HCT116 (cell line): ENCODE measurements around the gene HIBADH. TPM values are rescaled to one million over a fixed set of nuclear protein-coding genes. Genes with fewer than 3 reads are reported as not detected.

ENCODE experiments used
- ATAC-seq: fragments of 200-7000 bp; cut with Tn5 transposase; 2 replicates; pipeline ENCODE4 v1.9.1; 2020; ENCODE audit warnings: mild to moderate bottlenecking, moderate library complexity
- BruUV-seq: library from RNA; stranded (reverse); fragments of 400-500 nt; replicated peaks from 2 replicates; lab custom pipeline; 2021; lab: Mats Ljungman, UMichigan
- CTCF ChIA-PET: fragments of 300-600 bp; sonication (Branson Sonifier 250); formaldehyde crosslinking; loops from one replicate; lab custom pipeline; 2021; ENCODE audit warnings: antibody characterized with exemption; lab: Charles Lee
- POLR2A ChIA-PET: fragments of 300-600, 350-600 bp; sonication (Branson Sonifier 250); formaldehyde crosslinking; loops from one replicate; lab custom pipeline; 2021; ENCODE audit warnings: antibody characterized with exemption; lab: Charles Lee
- RAD21 ChIA-PET, 2 experiments: fragments of 300-600 bp; sonication (Branson Sonifier 250); formaldehyde crosslinking; loops; one replicate each; lab custom pipeline; 2023; ENCODE audit warnings: low total read pairs in 2 of 2; ENCODE audit not compliant: uncharacterized antibody in 2 of 2, unreplicated experiment in 2 of 2, low non-redundant PET in 1 of 2; lab: Charles Lee
- DNase-seq: peaks from one replicate; pipeline ENCODE4 v3.0.0-alpha.2; 2010; ENCODE audit warnings: low read depth, low spot score
- H2AFZ ChIP-seq: fragments of 200-600 bp; shearing (Covaris generic), sonication (generic); 2 replicates; pipeline ENCODE4 v1.6.1; 2017; ENCODE audit warnings: low read depth, mixed run types, mixed read lengths, antibody characterized with exemption, low read length; ENCODE audit not compliant: poor library complexity, severe bottlenecking
- H3K27ac ChIP-seq: 2 replicates; pipeline ENCODE4 v1.5.1; 2012; ENCODE audit warnings: low read depth, low read length
- H3K27me3 ChIP-seq: fragments of 200-600 bp; sonication (generic); 2 replicates; pipeline ENCODE4 v1.6.1; 2016; ENCODE audit warnings: mixed run types, low read length, mixed read lengths; ENCODE audit not compliant: insufficient read depth
- H3K36me3 ChIP-seq, 2 experiments: fragments of 200-500 bp in 1 of 2; fragments of 200-600 bp in 1 of 2; sonication (Bioruptor generic) in 1 of 2; sonication (generic) in 1 of 2; 2 replicates each; pipeline versions ENCODE4 v1.5.1 to v1.6.1; 2014 to 2016; ENCODE audit warnings: low read length in 2 of 2, inconsistent platforms in 1 of 2, mixed read lengths in 1 of 2, mixed run types in 1 of 2; ENCODE audit not compliant: insufficient read depth in 2 of 2, control insufficient read depth in 1 of 2
- H3K4me1 ChIP-seq, 2 experiments: fragments of 200-600 bp in 1 of 2; sonication (generic) in 1 of 2; 2 replicates each; pipeline versions ENCODE4 v1.5.1 to v1.6.1; 2012 to 2017; ENCODE audit warnings: low read length in 2 of 2, inconsistent platforms in 1 of 2, mild to moderate bottlenecking in 1 of 2, mixed read lengths in 1 of 2, mixed run types in 1 of 2, moderate library complexity in 1 of 2; ENCODE audit not compliant: insufficient read depth in 2 of 2, control insufficient read depth in 1 of 2
- H3K4me2 ChIP-seq: fragments of 200-600 bp; sonication (generic); 2 replicates; pipeline ENCODE4 v1.6.1; 2017; ENCODE audit warnings: mixed run types, low read length, mixed read lengths
- H3K4me3 ChIP-seq, 2 experiments: fragments of 200-600 bp in 1 of 2; sonication (generic) in 1 of 2; replicated peaks in 1 of 2; 2 replicates each; pipeline ENCODE4 v1.5.1; 2011 to 2016; ENCODE audit warnings: low read length in 2 of 2, control low read depth in 1 of 2, low read depth in 1 of 2, mild to moderate bottlenecking in 1 of 2, mixed read lengths in 1 of 2, mixed run types in 1 of 2
- H3K79me2 ChIP-seq: fragments of 200-600 bp; sonication (generic); 2 replicates; pipeline ENCODE4 v1.6.1; 2017; ENCODE audit warnings: mild to moderate bottlenecking, mixed run types, low read length, moderate library complexity, mixed read lengths; ENCODE audit not compliant: insufficient read depth
- H3K9ac ChIP-seq: fragments of 200-600 bp; sonication (generic); 2 replicates; pipeline ENCODE4 v1.6.1; 2016; ENCODE audit warnings: low read length, mixed read lengths
- H3K9me2 ChIP-seq: fragments of 200-600 bp; sonication (generic), shearing (Covaris generic); 2 replicates; pipeline ENCODE4 v1.6.1; 2017; ENCODE audit warnings: mixed run types, mild to moderate bottlenecking, moderate library complexity; ENCODE audit not compliant: insufficient read depth
- H3K9me3 ChIP-seq, 2 experiments: fragments of 200-500 bp in 1 of 2; fragments of 200-600 bp in 1 of 2; sonication (Bioruptor generic) in 1 of 2; sonication (generic) in 1 of 2; 2 replicates each; pipeline ENCODE4 v1.6.1; 2014 to 2017; ENCODE audit warnings: low read length in 2 of 2, mixed read lengths in 2 of 2, inconsistent platforms in 1 of 2, low read depth in 1 of 2, mild to moderate bottlenecking in 1 of 2, mixed run types in 1 of 2, moderate library complexity in 1 of 2; ENCODE audit not compliant: control insufficient read depth in 1 of 2, insufficient read depth in 1 of 2
- H4K20me1 ChIP-seq: fragments of 200-600 bp; sonication (generic), shearing (Covaris generic); 2 replicates; pipeline ENCODE4 v1.6.1; 2017; ENCODE audit warnings: mixed run types, mild to moderate bottlenecking, moderate library complexity; ENCODE audit not compliant: insufficient read depth
- CBX3 ChIP-seq: IDR thresholded peaks from 2 replicates; pipeline ENCODE4 v1.6.1; 2012; ENCODE audit warnings: low read depth
- CEBPB ChIP-seq: IDR thresholded peaks from 2 replicates; pipeline ENCODE4 v1.6.1; 2012; ENCODE audit warnings: low read depth
- EGR1 ChIP-seq: IDR thresholded peaks from 2 replicates; pipeline ENCODE4 v1.6.1; 2012; ENCODE audit warnings: low read depth
- FOSL1 ChIP-seq: IDR thresholded peaks from 2 replicates; pipeline ENCODE4 v1.6.1; 2012; ENCODE audit warnings: low read depth
- POLR2A ChIP-seq: IDR thresholded peaks from 2 replicates; pipeline ENCODE4 v1.7.0; 2011; ENCODE audit warnings: borderline replicate concordance; ENCODE audit not compliant: insufficient read depth, insufficient read length; ENCODE audit errors: extremely low read depth
- POLR2AphosphoS5 ChIP-seq: IDR thresholded peaks from 2 replicates; pipeline ENCODE4 v1.6.1; 2011; ENCODE audit warnings: mild to moderate bottlenecking, low read depth, low read length, moderate library complexity
- RAD21 ChIP-seq: IDR thresholded peaks from 2 replicates; pipeline ENCODE4 v1.6.1; 2012; ENCODE audit warnings: low read depth, mild to moderate bottlenecking
- SIN3A ChIP-seq: IDR thresholded peaks from 2 replicates; pipeline ENCODE4 v1.6.1; 2012; ENCODE audit warnings: low read depth
- TCF7L2 ChIP-seq: IDR thresholded peaks from 2 replicates; pipeline ENCODE4 v1.7.0; 2011; ENCODE audit warnings: borderline replicate concordance, inconsistent platforms; ENCODE audit not compliant: insufficient read depth, insufficient read length; ENCODE audit errors: extremely low read depth
- YY1 ChIP-seq: IDR thresholded peaks from 2 replicates; pipeline ENCODE4 v1.6.1; 2011; ENCODE audit warnings: low read length, low read depth, moderate library complexity, mild to moderate bottlenecking; ENCODE audit not compliant: insufficient replicate concordance; ENCODE audit errors: extremely low read depth
- ZFX ChIP-seq: fragments of 450-650 bp; IDR thresholded peaks from 2 replicates; pipeline ENCODE4 v1.6.1; 2017
- ZNF274 ChIP-seq: fragments of 200-500 bp; sonication (Bioruptor generic); IDR thresholded peaks from 2 replicates; pipeline ENCODE4 v1.6.1; 2014; ENCODE audit warnings: mild to moderate bottlenecking, low read depth, low read length, inconsistent platforms
- intact Hi-C: fragments of 100-400 bp; cut with micrococcal nuclease; formaldehyde crosslinking; loops from 2 replicates; pipeline ENCODE4 v1.10.0; 2022
- total RNA-seq: library from RNA; stranded (reverse); gene quantifications from one replicate; pipeline ENCODE4 v1.2.1, GENCODE V29; 2021; ENCODE audit not compliant: unreplicated experiment
- TF ChIP-seq, protein P1 (sequence below): IDR thresholded peaks from 2 replicates; pipeline ENCODE4 v1.6.1; 2012
- TF ChIP-seq, protein P2 (sequence below): IDR thresholded peaks from 2 replicates; pipeline ENCODE4 v1.6.1; 2011; ENCODE audit warnings: mild to moderate bottlenecking, low read length, moderate library complexity; ENCODE audit not compliant: insufficient replicate concordance; ENCODE audit errors: extremely low read depth
- TF ChIP-seq, protein P3 (sequence below), 3 experiments: fragments of 200-600 bp in 1 of 3; sonication (generic) in 1 of 3; IDR thresholded peaks in 2 of 3; conservative IDR thresholded peaks in 1 of 3; 2 replicates each; pipeline ENCODE4 v1.5.1; 2012 to 2017; ENCODE audit warnings: low read depth in 2 of 3, low read length in 2 of 3, antibody characterized with exemption in 1 of 3, borderline replicate concordance in 1 of 3, control low read depth in 1 of 3, mild to moderate bottlenecking in 1 of 3, mixed read lengths in 1 of 3, mixed run types in 1 of 3, moderate library complexity in 1 of 3; ENCODE audit not compliant: insufficient read depth in 1 of 3

The HIBADH gene
- total RNA-seq, 1 experiment from 2014 or later = 32.4 TPM

GRCh38 chr7:27516421-27516820 is 146.3 kb downstream of the HIBADH start (continued):
- TF ChIP-seq CBX3 (no peak), TCF7L2 (no peak), SIN3A (no peak), RAD21 (no peak), POLR2AphosphoS5 (no peak), YY1 (no peak), ZFX (no peak)
- TF ChIP-seq, protein P1, sequence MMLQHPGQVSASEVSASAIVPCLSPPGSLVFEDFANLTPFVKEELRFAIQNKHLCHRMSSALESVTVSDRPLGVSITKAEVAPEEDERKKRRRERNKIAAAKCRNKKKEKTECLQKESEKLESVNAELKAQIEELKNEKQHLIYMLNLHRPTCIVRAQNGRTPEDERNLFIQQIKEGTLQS = no peak
- TF ChIP-seq, protein P2, sequence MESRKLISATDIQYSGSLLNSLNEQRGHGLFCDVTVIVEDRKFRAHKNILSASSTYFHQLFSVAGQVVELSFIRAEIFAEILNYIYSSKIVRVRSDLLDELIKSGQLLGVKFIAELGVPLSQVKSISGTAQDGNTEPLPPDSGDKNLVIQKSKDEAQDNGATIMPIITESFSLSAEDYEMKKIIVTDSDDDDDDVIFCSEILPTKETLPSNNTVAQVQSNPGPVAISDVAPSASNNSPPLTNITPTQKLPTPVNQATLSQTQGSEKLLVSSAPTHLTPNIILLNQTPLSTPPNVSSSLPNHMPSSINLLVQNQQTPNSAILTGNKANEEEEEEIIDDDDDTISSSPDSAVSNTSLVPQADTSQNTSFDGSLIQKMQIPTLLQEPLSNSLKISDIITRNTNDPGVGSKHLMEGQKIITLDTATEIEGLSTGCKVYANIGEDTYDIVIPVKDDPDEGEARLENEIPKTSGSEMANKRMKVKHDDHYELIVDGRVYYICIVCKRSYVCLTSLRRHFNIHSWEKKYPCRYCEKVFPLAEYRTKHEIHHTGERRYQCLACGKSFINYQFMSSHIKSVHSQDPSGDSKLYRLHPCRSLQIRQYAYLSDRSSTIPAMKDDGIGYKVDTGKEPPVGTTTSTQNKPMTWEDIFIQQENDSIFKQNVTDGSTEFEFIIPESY = no peak

DNA sequence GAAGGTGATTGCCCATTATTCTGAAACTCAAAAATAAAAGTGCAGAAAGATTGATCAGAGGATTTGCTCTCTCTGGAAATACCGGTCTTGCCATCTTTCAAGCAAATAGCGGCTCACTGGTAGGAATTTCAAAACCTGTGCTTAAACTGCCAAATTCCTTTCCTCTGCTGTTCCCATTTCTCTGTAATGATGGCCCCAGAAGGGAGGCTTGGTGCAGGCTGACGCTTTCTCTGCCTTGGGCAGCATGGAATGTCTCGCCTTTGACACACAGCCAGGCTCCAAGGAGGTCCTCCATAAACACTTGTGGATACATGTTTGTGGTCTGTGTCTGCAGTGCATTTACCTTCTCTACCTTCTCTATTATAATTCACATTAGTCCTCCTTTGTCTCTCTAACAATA is 146.8 kb downstream of the HIBADH start:
- ChIA-PET RAD21 (interaction anchor here in 1 of 2 experiments (0.7 kb wide), 1 partner anchor 54 kb away, joined by 3 read pairs; no protein-coding TSS in a partner anchor), CTCF (no interaction called here), POLR2A (no interaction called here)
- Histone ChIP-seq H2AFZ (no peak overlapping the region), H3K9ac (no peak overlapping the region), H3K4me2 (no peak overlapping the region), H3K9me2 (no peaks in the 10 kb centered on the region), H3K4me3 (no peak overlapping the region), H3K4me1 (no peaks in the 10 kb centered on the region), H4K20me1 (no peaks in the 10 kb centered on the region), H3K79me2 (no peaks in the 10 kb centered on the region), H3K27ac (no peak overlapping the region), H3K27me3 (no peaks in the 10 kb centered on the region), H3K36me3 (no peaks in the 10 kb centered on the region), H3K9me3 (no peaks in the 10 kb centered on the region)
- intact Hi-C loops = no loop called here
- no TSS peak for BruUV-seq
- TF ChIP-seq FOSL1 = no peak
- no peak for TF ChIP-seq ZNF274
- TF ChIP-seq, protein P3, sequence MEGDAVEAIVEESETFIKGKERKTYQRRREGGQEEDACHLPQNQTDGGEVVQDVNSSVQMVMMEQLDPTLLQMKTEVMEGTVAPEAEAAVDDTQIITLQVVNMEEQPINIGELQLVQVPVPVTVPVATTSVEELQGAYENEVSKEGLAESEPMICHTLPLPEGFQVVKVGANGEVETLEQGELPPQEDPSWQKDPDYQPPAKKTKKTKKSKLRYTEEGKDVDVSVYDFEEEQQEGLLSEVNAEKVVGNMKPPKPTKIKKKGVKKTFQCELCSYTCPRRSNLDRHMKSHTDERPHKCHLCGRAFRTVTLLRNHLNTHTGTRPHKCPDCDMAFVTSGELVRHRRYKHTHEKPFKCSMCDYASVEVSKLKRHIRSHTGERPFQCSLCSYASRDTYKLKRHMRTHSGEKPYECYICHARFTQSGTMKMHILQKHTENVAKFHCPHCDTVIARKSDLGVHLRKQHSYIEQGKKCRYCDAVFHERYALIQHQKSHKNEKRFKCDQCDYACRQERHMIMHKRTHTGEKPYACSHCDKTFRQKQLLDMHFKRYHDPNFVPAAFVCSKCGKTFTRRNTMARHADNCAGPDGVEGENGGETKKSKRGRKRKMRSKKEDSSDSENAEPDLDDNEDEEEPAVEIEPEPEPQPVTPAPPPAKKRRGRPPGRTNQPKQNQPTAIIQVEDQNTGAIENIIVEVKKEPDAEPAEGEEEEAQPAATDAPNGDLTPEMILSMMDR (IDR thresholded peaks at IDR 0.05 in 2 of 3, conservative IDR thresholded peaks at IDR 0.05 in 1 of 3; ENCODE audit: borderline replicate concordance in 1 of 3, insufficient read depth in 1 of 3, low read depth in 2 of 3, low read length in 2 of 3) = no peak
- TF ChIP-seq POLR2AphosphoS5 = no peak
- no peak for TF ChIP-seq EGR1
- TF ChIP-seq YY1 = no peak
- TF ChIP-seq CEBPB = no peak
- TF ChIP-seq POLR2A = no peak
- no peak for DNase-seq
- no peak for ATAC-seq
